GM19438 (cell line): ENCODE results near the gene SRC.

Experiments
- ATAC-seq: cut with Tn5 transposase; IDR thresholded peaks from one replicate; pipeline ENCODE4 v1.9.1; 2021; ENCODE audit warnings: low read depth; ENCODE audit not compliant: unreplicated experiment

The SRC gene

GRCh38 chr20:37420610-37421009 lies 74.7 kb downstream of the SRC start:
- ATAC-seq = no peak

- no peak for ATAC-seq
These were observed 75.3 kb downstream of the SRC start for GRCh38 chr20:37421060-37421905.

- ATAC-seq = no peak
These were observed 76.0 kb downstream of the SRC start for GRCh38 chr20:37421988-37422387.

GRCh38 chr20:37422791-37423286 lies 76.9 kb downstream of the SRC start:
- ATAC-seq = no peak

GRCh38 chr20:37423545-37423944 lies 77.6 kb downstream of the SRC start:
- no peak for ATAC-seq

- ATAC-seq = no peak
These were observed 78.3 kb downstream of the SRC start for GRCh38 chr20:37424062-37424851.

- no peak for ATAC-seq
These were observed 79.2 kb downstream of the SRC start for GRCh38 chr20:37425103-37425625.

GRCh38 chr20:37426106-37426505 lies 80.2 kb downstream of the SRC start:
- ATAC-seq = no peak

- no peak for ATAC-seq
These were observed 81.0 kb downstream of the SRC start for GRCh38 chr20:37426978-37427377.

GRCh38 chr20:37430044-37430443 lies 84.1 kb downstream of the SRC start:
- no peak for ATAC-seq

GRCh38 chr20:37430778-37431460 lies 85.0 kb downstream of the SRC start:
- ATAC-seq = no peak

GRCh38 chr20:37431786-37432185 lies 85.8 kb downstream of the SRC start:
- ATAC-seq = no peak

- ATAC-seq = no peak
These were observed 86.7 kb downstream of the SRC start for GRCh38 chr20:37432606-37433005.

- no peak for ATAC-seq
These were observed 89.7 kb downstream of the SRC start for GRCh38 chr20:37435607-37436006.

GRCh38 chr20:37436527-37437186 lies 90.7 kb downstream of the SRC start:
- ATAC-seq = no peak

- no peak for ATAC-seq
These were observed 91.7 kb downstream of the SRC start for GRCh38 chr20:37437676-37438075.

GRCh38 chr20:37438464-37439222 lies 92.7 kb downstream of the SRC start:
- no peak for ATAC-seq

- ATAC-seq = no peak
These were observed 93.4 kb downstream of the SRC start for GRCh38 chr20:37439223-37439933.

GRCh38 chr20:37441023-37441422 lies 95.1 kb downstream of the SRC start:
- no peak for ATAC-seq
